HL-60 (cell line): ENCODE measurements around the gene L3MBTL1.

ENCODE experiments used
- CTCF ChIP-seq: IDR thresholded peaks from one replicate; pipeline ENCODE4 v1.5.1; 2011; ENCODE audit warnings: low read length, control low read depth, inconsistent platforms; ENCODE audit not compliant: insufficient read depth
- GABPA ChIP-seq: IDR thresholded peaks from 2 replicates; pipeline ENCODE4 v1.6.1; 2012; ENCODE audit warnings: low read depth
- POLR2AphosphoS5 ChIP-seq: IDR thresholded peaks from 2 replicates; pipeline ENCODE4 v1.6.1; 2012; ENCODE audit warnings: low read depth
- REST ChIP-seq: IDR thresholded peaks from 2 replicates; pipeline ENCODE4 v1.6.1; 2012; ENCODE audit warnings: low read depth; ENCODE audit not compliant: insufficient replicate concordance

- TF ChIP-seq CTCF (no peak), POLR2AphosphoS5 (no peak), REST (no peak), GABPA (no peak)
Measured at GRCh38 chr20:43567477-43567876, 60.0 kb downstream of the L3MBTL1 start.
